ENCODE measurements around the gene DENND1A. TPM values are rescaled to one million over a fixed set of nuclear protein-coding genes. Genes with fewer than 3 reads are reported as not detected.

Gene DENND1A
- total and polyA plus RNA-seq, 2 experiments from 2014 or later = 13.1 to 28.7 TPM

DNA sequence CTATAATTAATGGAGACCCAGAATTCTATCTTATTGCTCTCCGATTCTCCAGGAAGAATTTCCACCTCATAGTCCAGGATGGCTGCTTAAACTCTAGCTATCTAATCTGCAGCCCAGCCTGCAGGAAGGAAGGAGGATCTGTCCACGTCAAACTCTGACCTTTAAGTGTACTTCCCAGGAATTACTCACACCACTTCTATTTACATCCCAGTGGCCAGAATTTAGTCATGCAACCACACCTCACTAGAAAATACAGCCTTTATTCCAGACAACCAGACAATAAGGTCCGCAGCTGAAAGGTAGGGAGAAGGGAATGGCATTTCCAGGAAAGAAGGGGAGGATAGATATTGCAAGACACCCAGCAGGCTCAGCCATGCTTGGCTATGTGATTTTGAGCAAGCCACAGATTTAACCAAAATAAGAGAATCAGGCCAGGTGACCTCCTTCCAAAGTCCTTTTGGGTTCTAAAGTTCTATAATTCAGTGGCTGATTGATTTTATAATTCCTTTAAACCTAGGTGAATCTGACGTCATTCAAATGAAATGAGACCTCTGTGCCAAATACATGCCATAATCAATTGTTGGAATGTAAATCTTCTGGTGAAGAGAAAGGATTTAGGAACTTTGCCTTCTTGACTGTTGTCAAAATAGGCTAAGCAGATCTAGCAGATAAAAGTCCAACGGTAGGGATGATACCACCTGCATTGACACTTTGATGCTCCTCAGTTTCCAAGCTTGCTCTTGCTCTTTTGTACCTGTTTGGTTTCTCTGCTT lies 3.7 kb upstream of the DENND1A start (continued):
- TF ChIP-seq EZH2phosphoT487 (IDR thresholded peaks at IDR 0.05; ENCODE audit: unreplicated experiment) = no peak
- no peak for TF ChIP-seq REST (IDR thresholded peaks at IDR 0.05; ENCODE audit: unreplicated experiment)
- no peak for TF ChIP-seq EZH2 (IDR thresholded peaks at IDR 0.05; ENCODE audit: low read depth, unreplicated experiment)

DNA sequence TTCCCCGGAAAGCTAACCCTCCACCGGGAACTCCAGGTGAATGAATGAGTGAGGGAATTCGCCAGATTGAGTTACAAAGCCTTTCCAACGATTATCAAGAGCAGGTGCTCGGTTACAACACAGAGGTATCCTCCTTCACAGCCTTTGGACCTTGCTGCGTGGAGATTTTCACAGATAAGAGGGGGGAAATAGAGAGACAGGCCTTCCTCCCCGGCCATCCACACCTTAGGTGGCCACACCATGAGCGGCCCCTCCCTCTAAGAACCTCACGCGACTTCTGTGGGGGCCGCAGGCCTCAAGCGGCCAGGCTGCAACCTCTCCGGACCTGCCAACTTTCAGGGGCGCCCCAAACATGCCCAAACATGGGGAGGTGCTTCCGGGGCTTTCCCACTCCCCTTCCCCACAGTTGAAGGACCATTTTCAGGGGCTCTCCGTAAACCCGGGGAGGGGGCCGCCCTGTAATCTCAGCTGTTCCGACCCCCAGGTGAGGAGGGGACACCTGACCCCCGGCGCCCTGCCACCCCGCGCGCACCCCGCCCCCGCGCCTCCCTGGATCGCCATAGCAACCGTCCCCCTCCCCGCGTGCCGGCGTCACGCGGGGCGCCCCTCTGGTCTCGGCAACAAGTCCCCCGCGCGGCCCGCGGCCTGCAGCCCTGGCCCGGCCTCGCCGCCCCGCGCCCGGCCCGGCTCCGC lies 603 bp downstream of the DENND1A start:
- Mint-ChIP-seq H3K9me3 (peaks cover 4% of the 10 kb centered on the region; the same call in 2 of the 3 replicates), H3K4me3 (peak overlapping the region; percentile 82), H3K4me1 (peaks cover 60% of the 10 kb centered on the region), H3K36me3 (ENCODE audit: low read depth) (peaks cover 7% of the 10 kb centered on the region; the same call in 2 of the 3 replicates), H3K27ac (no peak overlapping the region), H3K27me3 (ENCODE audit: insufficient read depth, low read depth, poor library complexity) (peaks cover 14% of the 10 kb centered on the region)
- Histone ChIP-seq H4K20me1 (replicated peaks; ENCODE audit: insufficient read depth) (peaks cover 8% of the 10 kb centered on the region), H3K4me1 (ENCODE audit: insufficient read depth) (peaks cover 46% of the 10 kb centered on the region), H3K79me2 (replicated peaks; ENCODE audit: insufficient read depth) (peaks cover 47% of the 10 kb centered on the region), H3F3A (replicated peaks; ENCODE audit: low read depth) (no peaks in the 10 kb centered on the region; the same call in 1 of the 2 replicates), H3K27me3 (ENCODE audit: insufficient read depth) (peaks cover 5% of the 10 kb centered on the region; the same call in 1 of the 2 replicates), H3K36me3 (ENCODE audit: insufficient read depth) (no peaks in the 10 kb centered on the region), H3K9me2 (ENCODE audit: insufficient read depth) (no peaks in the 10 kb centered on the region), H2AFZ (peak overlapping the region; percentile 63; the same call in 1 of the 2 replicates), H3K27ac (ENCODE audit: low read depth) (no peak overlapping the region), H3K4me3 (peak overlapping the region; percentile 80), H3K4me2 (peak overlapping the region; percentile 95)
- no peak for TF ChIP-seq ZNF462 (CRISPR knock-in tag; IDR thresholded peaks at IDR 0.05)
- DNase-seq (ENCODE audit: low spot score) = peak; percentile 48
- ATAC-seq = peak; percentile 12
